HepG2 (cell line): Measurements from ENCODE around the gene ZNF624. TPM values are rescaled to one million over a fixed set of nuclear protein-coding genes. Genes with fewer than 3 reads are reported as not detected.

Experiments
- BATF2 ChIP-seq: sonication (generic); formaldehyde crosslinking; IDR thresholded peaks from 2 replicates; pipeline ENCODE4 v1.8.0; 2022; ENCODE audit warnings: mild to moderate bottlenecking, missing genetic modification reagents, moderate library complexity
- BCLAF1 ChIP-seq: fragments of 450-650 bp; IDR thresholded peaks from 2 replicates; pipeline ENCODE4 v1.6.1; 2017; ENCODE audit warnings: mild to moderate bottlenecking
- CCAR2 ChIP-seq: fragments of 200-400 bp; formaldehyde crosslinking; optimal IDR thresholded peaks from 2 replicates; pipeline ENCODE3; 2018; ENCODE audit warnings: low read depth, mild to moderate bottlenecking, low read length, moderate library complexity
- FOXC1 ChIP-seq: sonication (generic); formaldehyde crosslinking; IDR thresholded peaks from 2 replicates; pipeline ENCODE4 v1.8.0; 2022; ENCODE audit warnings: mild to moderate bottlenecking, missing genetic modification reagents, borderline replicate concordance
- HINFP ChIP-seq: sonication (generic); formaldehyde crosslinking; IDR thresholded peaks from 2 replicates; pipeline ENCODE4 v1.4.0; 2020; ENCODE audit warnings: low read depth, mild to moderate bottlenecking, missing genetic modification reagents
- HMGA1 ChIP-seq: sonication (generic); formaldehyde crosslinking; conservative IDR thresholded peaks from 2 replicates; pipeline ENCODE4 v1.4.0; 2020; ENCODE audit warnings: missing genetic modification reagents
- MAFF ChIP-seq: IDR thresholded peaks from 2 replicates; pipeline ENCODE4 v1.6.1; 2011; ENCODE audit warnings: low read depth, low read length, improper control_type of control experiment
- MAFG ChIP-seq: sonication (generic); formaldehyde crosslinking; IDR thresholded peaks from 2 replicates; pipeline ENCODE4 v1.5.1; 2020; ENCODE audit warnings: mild to moderate bottlenecking, missing genetic modification reagents
- MLXIP ChIP-seq: sonication (generic); formaldehyde crosslinking; IDR thresholded peaks from 2 replicates; pipeline ENCODE4 v1.9.0; 2021; ENCODE audit warnings: missing genetic modification reagents, borderline replicate concordance
- MXD1 ChIP-seq: sonication (generic); formaldehyde crosslinking; IDR thresholded peaks from 2 replicates; pipeline ENCODE4 v1.4.0; 2020; ENCODE audit warnings: mild to moderate bottlenecking, missing genetic modification reagents
- RARG ChIP-seq: sonication (generic); formaldehyde crosslinking; IDR thresholded peaks from 2 replicates; pipeline ENCODE4 v1.4.0; 2020; ENCODE audit warnings: low read depth, mild to moderate bottlenecking, missing genetic modification reagents
- RBM22 ChIP-seq: fragments of 200-400 bp; formaldehyde crosslinking; optimal IDR thresholded peaks from 2 replicates; pipeline ENCODE3; 2017; ENCODE audit warnings: mild to moderate bottlenecking, low read length, moderate library complexity
- TCF7L2 ChIP-seq: IDR thresholded peaks from 2 replicates; pipeline ENCODE4 v1.6.1; 2011; ENCODE audit warnings: mild to moderate bottlenecking, low read depth, low read length, moderate library complexity
- ZNF382 ChIP-seq: sonication (generic); formaldehyde crosslinking; IDR thresholded peaks from 2 replicates; pipeline ENCODE4 v1.5.0; 2020; ENCODE audit warnings: missing genetic modification reagents, mild to moderate bottlenecking, borderline replicate concordance
- ZNF704 ChIP-seq: sonication (generic); formaldehyde crosslinking; IDR thresholded peaks from 2 replicates; pipeline ENCODE4 v1.8.1; 2023; ENCODE audit warnings: mild to moderate bottlenecking, inconsistent platforms, moderate library complexity, missing genetic modification reagents, borderline replicate concordance
- ZNF776 ChIP-seq: sonication (generic); formaldehyde crosslinking; IDR thresholded peaks from 2 replicates; pipeline ENCODE4 v1.4.0; 2020; ENCODE audit warnings: mild to moderate bottlenecking, missing genetic modification reagents
- polyA plus RNA-seq, 8 experiments: library from polyadenylated mRNA; depleted of rRNA in 3 of 8; stranded (reverse) in 7 of 8; unstranded in 1 of 8; fragments of >200 nt; fragmentation: Illumina TruSeq in 4 of 8; extraction: Trizol in 4 of 8; gene quantifications; 2 replicates each; pipeline versions ENCODE4 v1.2.1 to v1.2.3, GENCODE V29; 2011 to 2016; ENCODE audit warnings: low read depth in 4 of 8, missing spikeins in 1 of 8, mixed read lengths in 1 of 8; ENCODE audit not compliant: insufficient read depth in 1 of 8
- total RNA-seq, 5 experiments: library from RNA; depleted of rRNA; stranded (reverse); fragments of >200 nt; fragmentation: Illumina TruSeq; extraction: Trizol; gene quantifications; 2 replicates each; pipeline ENCODE4 v1.2.3, GENCODE V29; 2016; ENCODE audit warnings: low read depth in 1 of 5

ZNF624 gene
- total and polyA plus RNA-seq, 2 of the 13 experiments (the other 11 are each of a cell fraction or from before 2014, with no cell fraction given), result 0.75 to 3.5 TPM

- TF ChIP-seq ZNF704 (CRISPR knock-in tag), result peak; percentile 79; the same call in 1 of the 2 replicates
- TF ChIP-seq ZNF382 (CRISPR knock-in tag), result no peak
- peak; percentile 67 for TF ChIP-seq FOXC1 (CRISPR knock-in tag)
- TF ChIP-seq ZNF776 (CRISPR knock-in tag), result peak; percentile 72; the same call in 1 of the 2 replicates
- TF ChIP-seq CCAR2, result no peak
- no peak for TF ChIP-seq RBM22
- TF ChIP-seq MXD1 (CRISPR knock-in tag), result peak; percentile 88; the same call in 1 of the 2 replicates
- TF ChIP-seq MAFF, result no peak
- no peak for TF ChIP-seq TCF7L2
- no peak for TF ChIP-seq HMGA1 (CRISPR knock-in tag)
- no peak; the same call in 1 of the 2 replicates for TF ChIP-seq HINFP (CRISPR knock-in tag)
- no peak for TF ChIP-seq MLXIP (CRISPR knock-in tag)
- TF ChIP-seq MAFG, result no peak
- no peak for TF ChIP-seq BCLAF1
- no peak for TF ChIP-seq RARG
- no peak for TF ChIP-seq BATF2 (CRISPR knock-in tag)
Measured at GRCh38 chr17:16653367-16654041, at the start of gene ZNF624 (continued).
